ENCODE data around the gene TM7SF2.

TM7SF2 gene

GRCh38 chr11:65150509-65151299 is 39.0 kb downstream of the TM7SF2 start:
- H3K4me1 ChIP-seq (ENCODE audit: insufficient read depth, low read length, poor library complexity, severe bottlenecking): no peaks in the 10 kb centered on the region
- H4K20me1 ChIP-seq (ENCODE audit: insufficient read depth, low read length, poor library complexity, severe bottlenecking): no peaks in the 10 kb centered on the region
- no peak overlapping the region for H3K9ac ChIP-seq (ENCODE audit: low read depth, low read length, poor library complexity, severe bottlenecking)
- no peaks in the 10 kb centered on the region for H3K9me3 ChIP-seq (ENCODE audit: insufficient read depth, low read depth, low read length)
- no peaks in the 10 kb centered on the region for H3K36me3 ChIP-seq (ENCODE audit: insufficient read depth, low read length)
- no peaks in the 10 kb centered on the region for H3K9me2 ChIP-seq (replicated peaks; ENCODE audit: low read depth, low read length)
- no peak for TF ChIP-seq CTCF (conservative IDR thresholded peaks at IDR 0.05; ENCODE audit: low read length)
- TF ChIP-seq EZH2phosphoT487 (IDR thresholded peaks at IDR 0.05; ENCODE audit: borderline replicate concordance): no peak
- H2AFZ ChIP-seq (ENCODE audit: low read length): no peak overlapping the region
- no peaks in the 10 kb centered on the region for H3K27me3 ChIP-seq (ENCODE audit: insufficient read depth, low read length, poor library complexity, severe bottlenecking)
- no peak overlapping the region for H3K4me3 ChIP-seq (ENCODE audit: low read length, poor library complexity, severe bottlenecking)
- no peaks in the 10 kb centered on the region for H3F3A ChIP-seq (ENCODE audit: low read depth)
- no peak overlapping the region for H3K4me2 ChIP-seq (ENCODE audit: low read depth, low read length, poor library complexity, severe bottlenecking)
- no peaks in the 10 kb centered on the region for H3K79me2 ChIP-seq (ENCODE audit: insufficient read depth, low read length)

- Histone ChIP-seq H3K9ac (ENCODE audit: low read depth, low read length, poor library complexity, severe bottlenecking) (no peak overlapping the region), H3K4me2 (ENCODE audit: low read depth, low read length, poor library complexity, severe bottlenecking) (no peak overlapping the region), H3F3A (ENCODE audit: low read depth) (no peaks in the 10 kb centered on the region), H3K79me2 (ENCODE audit: insufficient read depth, low read length) (no peaks in the 10 kb centered on the region), H3K9me2 (replicated peaks; ENCODE audit: low read depth, low read length) (no peaks in the 10 kb centered on the region), H2AFZ (ENCODE audit: low read length) (0 out of 2 replicates have a peak overlapping the region, but pooled peaks have one; percentile 68), H3K27me3 (ENCODE audit: insufficient read depth, low read length, poor library complexity, severe bottlenecking) (no peaks in the 10 kb centered on the region), H3K9me3 (ENCODE audit: insufficient read depth, low read depth, low read length) (no peaks in the 10 kb centered on the region), H3K4me1 (ENCODE audit: insufficient read depth, low read length, poor library complexity, severe bottlenecking) (no peaks in the 10 kb centered on the region), H3K4me3 (ENCODE audit: low read length, poor library complexity, severe bottlenecking) (no peak overlapping the region), H3K36me3 (ENCODE audit: insufficient read depth, low read length) (no peaks in the 10 kb centered on the region), H4K20me1 (ENCODE audit: insufficient read depth, low read length, poor library complexity, severe bottlenecking) (no peaks in the 10 kb centered on the region)
- TF ChIP-seq EZH2phosphoT487 (IDR thresholded peaks at IDR 0.05; ENCODE audit: borderline replicate concordance): no peak
- TF ChIP-seq CTCF (conservative IDR thresholded peaks at IDR 0.05; ENCODE audit: low read length): no peak
These were observed 39.7 kb downstream of the TM7SF2 start for GRCh38 chr11:65151331-65151899.

DNA sequence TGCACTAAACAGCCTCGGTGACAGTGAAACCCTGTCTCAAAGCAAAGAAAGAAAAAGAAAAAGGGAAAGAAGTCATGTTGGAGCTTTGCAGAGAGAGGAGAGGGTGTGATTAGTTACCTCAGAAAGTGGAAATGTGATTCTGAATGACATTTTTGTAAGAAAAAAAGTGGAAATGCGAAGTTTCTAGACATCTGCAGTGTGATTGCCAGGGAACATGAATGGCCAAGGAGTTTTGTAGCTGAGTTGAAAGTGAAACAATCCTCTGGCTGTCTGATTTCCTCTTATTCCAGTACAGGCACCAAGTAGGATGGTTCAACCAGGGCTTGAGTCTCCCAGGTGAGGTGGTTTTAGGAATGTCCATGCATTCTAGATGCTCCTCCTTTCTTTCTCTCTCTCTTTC is 40.5 kb downstream of the TM7SF2 start:
- H3K36me3 ChIP-seq (ENCODE audit: insufficient read depth, low read length): no peaks in the 10 kb centered on the region
- H3F3A ChIP-seq (ENCODE audit: low read depth): no peaks in the 10 kb centered on the region

More for the DNA sequence above, 40.5 kb downstream of the TM7SF2 start:
- Histone ChIP-seq H3K27me3 (ENCODE audit: insufficient read depth, low read length, poor library complexity, severe bottlenecking) (no peaks in the 10 kb centered on the region), H3K4me2 (ENCODE audit: low read depth, low read length, poor library complexity, severe bottlenecking) (no peak overlapping the region), H3K9me2 (replicated peaks; ENCODE audit: low read depth, low read length) (no peaks in the 10 kb centered on the region), H4K20me1 (ENCODE audit: insufficient read depth, low read length, poor library complexity, severe bottlenecking) (no peaks in the 10 kb centered on the region), H3K79me2 (ENCODE audit: insufficient read depth, low read length) (no peaks in the 10 kb centered on the region), H2AFZ (ENCODE audit: low read length) (peak overlapping the region; percentile 6; the same call in 1 of the 2 replicates), H3K4me1 (ENCODE audit: insufficient read depth, low read length, poor library complexity, severe bottlenecking) (no peaks in the 10 kb centered on the region), H3K9me3 (ENCODE audit: insufficient read depth, low read depth, low read length) (no peaks in the 10 kb centered on the region), H3K4me3 (ENCODE audit: low read length, poor library complexity, severe bottlenecking) (no peak overlapping the region), H3K9ac (ENCODE audit: low read depth, low read length, poor library complexity, severe bottlenecking) (no peak overlapping the region)
- TF ChIP-seq EZH2phosphoT487 (IDR thresholded peaks at IDR 0.05; ENCODE audit: borderline replicate concordance): no peak
- TF ChIP-seq CTCF (conservative IDR thresholded peaks at IDR 0.05; ENCODE audit: low read length): no peak
